T-cell (primary cell): Measurements from ENCODE around the gene IL1RL2. TPM values are rescaled to one million over a fixed set of nuclear protein-coding genes. Genes with fewer than 3 reads are reported as not detected.
A peak's percentile ranks its signal among the peaks of the same experiment; 100 is the strongest.

Experiments
- ATAC-seq, 4 experiments: fragments of 200-7000 bp in 3 of 4; fragments of 150-1000 bp in 1 of 4; cut with Tn5 transposase; replicated peaks in 1 of 4; 1 replicate in 3 of 4; 2 replicates in 1 of 4; pipeline ENCODE4 v1.10.0; 2021; ENCODE audit warnings: moderate library complexity in 3 of 4, mild to moderate bottlenecking in 2 of 4, moderate number of reproducible peaks in 1 of 4
- CTCF ChIA-PET, 2 donors: fragments of 300-600 bp; sonication (Branson Sonifier 250); formaldehyde crosslinking; loops; one replicate each; lab custom pipeline; 2022; ENCODE audit warnings: antibody characterized with exemption in 2 of 2; lab: Charles Lee
- POLR2A ChIA-PET, 2 donors: fragments of 300-600 bp; sonication (Branson Sonifier 250); formaldehyde crosslinking; loops; one replicate each; lab custom pipeline; 2022; ENCODE audit warnings: antibody characterized with exemption in 2 of 2; lab: Charles Lee
- DNase-seq, 35 experiments: peaks; one replicate each; pipeline versions ENCODE4 v3.0.0 to v3.0.0-alpha.2; 2013 to 2023
- H3K27ac ChIP-seq: one replicate; pipeline ENCODE4 v1.5.1; 2013; ENCODE audit warnings: low read length
- H3K27me3 ChIP-seq, 2 experiments: replicated peaks in 1 of 2; 1 replicate in 1 of 2; 2 replicates in 1 of 2; pipeline versions ENCODE4 v1.6.1 to v1.7.0; 2013; ENCODE audit warnings: low read length in 1 of 2, mixed read lengths in 1 of 2; ENCODE audit not compliant: control insufficient read depth in 2 of 2, insufficient read depth in 2 of 2; ENCODE audit errors: extremely low read depth in 1 of 2
- H3K36me3 ChIP-seq, 2 donors: 1 replicate in 1 of 2; 2 replicates in 1 of 2; pipeline versions ENCODE4 v1.6.1 to v1.7.0; 2013; ENCODE audit warnings: low read length in 1 of 2; ENCODE audit not compliant: control insufficient read depth in 2 of 2, insufficient read depth in 1 of 2; ENCODE audit errors: extremely low read depth in 1 of 2
- H3K4me1 ChIP-seq, 2 experiments: 1 replicate in 1 of 2; 2 replicates in 1 of 2; pipeline versions ENCODE4 v1.6.1 to v1.7.0; 2013; ENCODE audit warnings: low read length in 2 of 2, mixed read lengths in 1 of 2; ENCODE audit not compliant: insufficient read depth in 2 of 2, control insufficient read depth in 1 of 2; ENCODE audit errors: extremely low read depth in 1 of 2
- H3K4me3 ChIP-seq, 2 donors: 1 replicate in 1 of 2; 2 replicates in 1 of 2; pipeline versions ENCODE4 v1.5.1 to v1.7.0; 2013; ENCODE audit warnings: mild to moderate bottlenecking in 2 of 2, low read length in 1 of 2, moderate library complexity in 1 of 2; ENCODE audit not compliant: control insufficient read depth in 1 of 2; ENCODE audit errors: extremely low read depth in 1 of 2
- H3K9me3 ChIP-seq: 2 replicates; pipeline ENCODE4 v1.7.0; 2013
- H3K27ac Mint-ChIP-seq, 2 donors: one replicate each; pipeline ENCODE4 v1.8.0; 2020 to 2021; ENCODE audit warnings: mild to moderate bottlenecking in 2 of 2, mixed read lengths in 2 of 2
- H3K27me3 Mint-ChIP-seq, 2 donors: one replicate each; pipeline ENCODE4 v1.8.0; 2021 to 2022; ENCODE audit warnings: mixed read lengths in 2 of 2
- H3K36me3 Mint-ChIP-seq: one replicate; pipeline ENCODE4 v1.8.0; 2021; ENCODE audit warnings: mixed read lengths
- H3K4me1 Mint-ChIP-seq, 3 donors: one replicate each; pipeline ENCODE4 v1.8.0; 2020 to 2022; ENCODE audit warnings: mixed read lengths in 3 of 3, mild to moderate bottlenecking in 1 of 3
- H3K4me3 Mint-ChIP-seq, 3 donors: one replicate each; pipeline ENCODE4 v1.8.0; 2020 to 2022; ENCODE audit warnings: mild to moderate bottlenecking in 3 of 3, mixed read lengths in 3 of 3, moderate library complexity in 3 of 3
- H3K9me3 Mint-ChIP-seq, 3 donors: one replicate each; pipeline ENCODE4 v1.8.0; 2020 to 2022; ENCODE audit warnings: mixed read lengths in 3 of 3
- WGBS: methylation state at CpG from one replicate; pipeline ENCODE4 v1.1.5; 2013; ENCODE audit warnings: missing lambda C conversion rate; ENCODE audit not compliant: insufficient coverage; 5-methylcytosine and 5-hydroxymethylcytosine counted together
- total RNA-seq, 35 experiments: library from RNA in 6 of 35; stranded (reverse) in 6 of 35; fragments of 120-200 nt in 1 of 35; gene quantifications; one replicate each; pipeline versions ENCODE4 v1.2.1 to v1.2.4 and lab custom pipeline; 2013 to 2026

IL1RL2 gene
- total RNA-seq, 5 donors from 2014 or later (not counting 1 experiment from before 2014, with no cell fraction given): not detected

DNA sequence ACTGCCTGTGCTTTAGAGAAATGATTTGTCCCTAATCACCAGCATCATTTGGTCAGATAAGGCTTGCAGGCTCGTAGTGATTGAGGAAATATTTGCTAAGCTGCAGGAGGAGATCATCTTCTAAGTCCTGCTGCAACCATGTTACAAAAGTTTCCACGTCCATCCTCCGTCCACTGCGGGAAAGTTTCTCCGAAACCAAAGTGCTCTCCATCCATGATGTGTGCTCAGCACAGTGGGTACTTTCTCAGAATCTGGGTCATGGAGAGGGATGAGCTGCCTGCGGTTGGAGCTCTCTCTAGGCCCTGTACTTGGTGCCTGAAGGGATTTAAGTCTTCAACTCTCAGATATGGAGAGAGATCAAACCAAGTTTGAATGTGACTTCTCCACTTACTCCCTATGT is 39.3 kb downstream of the IL1RL2 start:
- CTCF ChIA-PET: interaction anchor here in 1 of 2 donors (0.6 to 0.7 kb wide), 2 partner anchors 35 to 220 kb away, joined by 3 read pairs; no protein-coding TSS in a partner anchor
- peak overlapping the region; percentile 73 to 91 for H3K27ac Mint-ChIP-seq
- no peaks in the 10 kb centered on the region for H3K27me3 ChIP-seq
- H3K27ac ChIP-seq: no peak overlapping the region
- DNase-seq (no peak), ATAC-seq (no peak)
- H3K4me1 Mint-ChIP-seq: peaks cover 13 to 34% (median 30%) of the 10 kb centered on the region in 3 donors
- no peak overlapping the region for H3K4me3 Mint-ChIP-seq
- WGBS: 96% methylated on average over 5 of the region's 6 CpGs
- no peaks in the 10 kb centered on the region for H3K9me3 ChIP-seq
- H3K9me3 Mint-ChIP-seq: no peaks in the 10 kb centered on the region
- POLR2A ChIA-PET: interaction anchor here in 1 of 2 donors (1.1 kb wide), 1 partner anchor 15 kb away, joined by 3 read pairs; no protein-coding TSS in a partner anchor
- H3K27me3 Mint-ChIP-seq: peaks cover 0 to 4% of the 10 kb centered on the region in 2 donors
- H3K36me3 ChIP-seq: no peaks in the 10 kb centered on the region
- H3K4me3 ChIP-seq: no peak overlapping the region
- peaks cover 0 to 12% of the 10 kb centered on the region in 2 experiments for H3K4me1 ChIP-seq
- H3K36me3 Mint-ChIP-seq: no peaks in the 10 kb centered on the region

DNA sequence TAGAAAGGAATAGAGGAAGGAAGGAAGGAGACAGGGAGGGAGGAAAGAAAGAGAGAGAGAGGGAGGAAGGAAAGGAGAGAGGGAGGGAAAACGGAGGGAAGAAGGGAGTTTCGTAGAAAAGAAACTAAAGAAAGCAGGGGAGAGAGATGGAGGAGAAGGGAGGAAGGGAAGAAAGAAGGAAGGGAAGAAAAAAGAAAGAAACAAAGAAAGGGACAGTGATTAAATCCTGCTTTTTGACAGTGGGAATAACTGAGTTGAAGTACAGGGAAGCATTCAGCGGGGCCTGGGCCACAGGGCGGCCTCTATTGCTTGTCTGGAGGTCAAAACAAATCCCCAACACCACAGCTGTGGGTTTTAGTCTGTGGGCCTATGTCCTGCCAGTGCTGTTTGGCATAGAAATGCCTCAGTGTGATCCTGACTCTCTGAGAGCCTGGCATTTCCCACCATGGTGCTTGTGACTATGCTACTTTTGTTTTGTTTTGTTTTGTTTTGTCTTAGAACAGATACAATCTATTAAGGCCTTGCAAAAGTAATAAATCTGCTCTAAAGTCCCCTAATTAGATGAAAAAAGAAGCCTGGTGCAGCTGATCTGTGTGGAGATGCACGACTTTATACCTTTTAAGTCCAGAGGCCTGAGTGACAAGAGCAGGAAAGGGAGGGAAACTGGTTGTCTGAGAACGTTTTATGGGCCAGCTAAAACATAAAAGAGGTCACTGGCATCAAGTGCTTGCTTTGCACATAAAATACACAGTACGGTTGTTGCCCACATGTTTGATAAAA is 40.0 kb downstream of the IL1RL2 start:
- H3K4me3 Mint-ChIP-seq: no peak overlapping the region
- Histone ChIP-seq H3K4me1 (peaks cover 0 to 12% of the 10 kb centered on the region in 2 experiments), H3K9me3 (no peaks in the 10 kb centered on the region), H3K36me3 (no peaks in the 10 kb centered on the region), H3K27me3 (no peaks in the 10 kb centered on the region), H3K4me3 (no peak overlapping the region), H3K27ac (peak overlapping the region; percentile 62)
- H3K9me3 Mint-ChIP-seq: no peaks in the 10 kb centered on the region
- ChIA-PET POLR2A (interaction anchor here in 1 of 2 donors (1.1 kb wide), 1 partner anchor 15 kb away, joined by 3 read pairs; no protein-coding TSS in a partner anchor), CTCF (interaction anchor here in 1 of 2 donors (0.7 kb wide), 1 partner anchor 221 kb away, joined by 3 read pairs; no protein-coding TSS in a partner anchor)
- ATAC-seq: no peak
- no peak for DNase-seq
- WGBS: 89% methylated on average over 5 of the region's 7 CpGs
- H3K27me3 Mint-ChIP-seq: peaks cover 0 to 4% of the 10 kb centered on the region in 2 donors
- peak overlapping the region; percentile 77 to 91 for H3K27ac Mint-ChIP-seq
- H3K36me3 Mint-ChIP-seq: no peaks in the 10 kb centered on the region
- peaks cover 13 to 34% (median 30%) of the 10 kb centered on the region in 3 donors for H3K4me1 Mint-ChIP-seq

DNA sequence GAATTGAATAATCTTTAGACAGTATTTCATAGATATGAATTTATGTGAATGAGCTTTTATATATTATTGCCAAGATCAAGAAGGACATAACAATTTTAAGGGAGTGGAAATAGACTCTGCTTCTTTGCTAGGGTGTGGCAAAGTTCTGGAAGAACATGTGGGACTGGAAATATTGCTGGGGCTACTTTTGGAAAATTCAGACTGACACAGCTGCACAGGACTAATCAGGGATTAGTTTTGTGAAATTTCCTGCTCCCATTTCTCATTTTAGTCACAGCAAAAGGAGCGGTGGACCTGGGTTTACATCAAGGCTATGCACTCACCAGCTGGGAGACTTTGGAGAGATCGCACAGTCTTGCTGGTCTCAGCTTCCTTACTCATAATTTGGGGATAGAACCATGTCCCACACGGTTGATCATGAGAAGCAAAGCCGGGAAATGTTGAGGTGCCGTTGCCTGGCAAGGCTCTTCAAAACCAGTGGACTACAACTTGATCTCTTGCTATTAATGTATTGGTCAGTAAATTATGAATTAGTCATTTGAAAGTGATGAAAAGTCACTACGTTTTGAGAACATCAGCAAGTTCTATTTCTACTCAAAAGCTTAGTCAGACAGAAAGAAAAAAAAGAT is 42.4 kb downstream of the IL1RL2 start:
- DNase-seq: no peak
- ChIA-PET POLR2A (no interaction called here), CTCF (interaction anchor here in 1 of 2 donors (0.7 to 1.4 kb wide), 3 partner anchors 11 to 225 kb away, joined by 3 read pairs; no protein-coding TSS in a partner anchor)
- Mint-ChIP-seq H3K36me3 (no peaks in the 10 kb centered on the region), H3K4me3 (no peak overlapping the region), H3K27ac (peak overlapping the region in 1 of 2 donors; percentile 15), H3K27me3 (no peaks in the 10 kb centered on the region), H3K4me1 (peaks cover 13 to 38% (median 37%) of the 10 kb centered on the region in 3 donors), H3K9me3 (no peaks in the 10 kb centered on the region)
- Histone ChIP-seq H3K27ac (no peak overlapping the region), H3K9me3 (no peaks in the 10 kb centered on the region), H3K4me1 (peaks cover 0 to 12% of the 10 kb centered on the region in 2 experiments), H3K4me3 (no peak overlapping the region), H3K36me3 (no peaks in the 10 kb centered on the region), H3K27me3 (no peaks in the 10 kb centered on the region)
- no peak for ATAC-seq
- WGBS: 20% methylated on average over 1 of the region's 6 CpGs

DNA sequence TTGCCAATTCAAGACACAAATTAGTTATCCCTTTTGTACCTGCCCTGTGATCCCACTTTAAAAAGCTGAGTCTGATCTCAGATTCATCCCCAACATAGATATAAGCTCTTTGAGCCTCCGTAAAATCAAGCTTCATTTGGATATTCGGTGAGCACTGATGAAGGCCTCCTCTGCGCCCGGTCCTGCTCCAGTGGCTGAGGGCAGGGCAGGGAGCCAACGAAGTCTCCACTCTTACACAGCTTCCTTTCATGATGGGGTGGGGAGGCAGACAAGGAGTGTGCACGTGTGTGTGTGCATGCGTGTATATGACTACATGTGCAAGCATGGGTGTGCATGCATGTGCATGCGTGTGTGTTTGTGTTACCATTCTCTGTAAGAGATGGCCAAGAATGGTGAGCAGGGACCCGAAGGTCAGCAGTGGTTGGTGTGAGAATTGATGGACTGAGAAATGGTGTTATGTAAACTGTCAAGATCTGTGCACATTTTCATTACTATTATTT is 43.6 kb downstream of the IL1RL2 start:
- H3K27me3 ChIP-seq: peaks cover 0 to 3% of the 10 kb centered on the region in 2 experiments
- H3K4me1 ChIP-seq: peaks cover 0 to 12% of the 10 kb centered on the region in 2 experiments
- Mint-ChIP-seq H3K9me3 (no peaks in the 10 kb centered on the region), H3K4me1 (peaks cover 13 to 45% (median 43%) of the 10 kb centered on the region in 3 donors), H3K36me3 (no peaks in the 10 kb centered on the region), H3K27me3 (no peaks in the 10 kb centered on the region), H3K27ac (no peak overlapping the region), H3K4me3 (no peak overlapping the region)
- DNase-seq: no peak
- H3K4me3 ChIP-seq: no peak overlapping the region
- ChIA-PET CTCF (interaction anchor here (1.0 to 1.6 kb wide), 3 partner anchors 10 to 216 kb away, joined by 3 to 6 read pairs (median 4); no protein-coding TSS in a partner anchor), POLR2A (interaction anchor here in 1 of 2 donors (0.6 kb wide), 1 partner anchor 10 kb away, joined by 4 read pairs; no protein-coding TSS in a partner anchor)
- H3K36me3 ChIP-seq: no peaks in the 10 kb centered on the region
- WGBS: 100% methylated on average over 3 of the region's 9 CpGs
- no peak overlapping the region for H3K27ac ChIP-seq
- H3K9me3 ChIP-seq: no peaks in the 10 kb centered on the region
- ATAC-seq: no peak

DNA sequence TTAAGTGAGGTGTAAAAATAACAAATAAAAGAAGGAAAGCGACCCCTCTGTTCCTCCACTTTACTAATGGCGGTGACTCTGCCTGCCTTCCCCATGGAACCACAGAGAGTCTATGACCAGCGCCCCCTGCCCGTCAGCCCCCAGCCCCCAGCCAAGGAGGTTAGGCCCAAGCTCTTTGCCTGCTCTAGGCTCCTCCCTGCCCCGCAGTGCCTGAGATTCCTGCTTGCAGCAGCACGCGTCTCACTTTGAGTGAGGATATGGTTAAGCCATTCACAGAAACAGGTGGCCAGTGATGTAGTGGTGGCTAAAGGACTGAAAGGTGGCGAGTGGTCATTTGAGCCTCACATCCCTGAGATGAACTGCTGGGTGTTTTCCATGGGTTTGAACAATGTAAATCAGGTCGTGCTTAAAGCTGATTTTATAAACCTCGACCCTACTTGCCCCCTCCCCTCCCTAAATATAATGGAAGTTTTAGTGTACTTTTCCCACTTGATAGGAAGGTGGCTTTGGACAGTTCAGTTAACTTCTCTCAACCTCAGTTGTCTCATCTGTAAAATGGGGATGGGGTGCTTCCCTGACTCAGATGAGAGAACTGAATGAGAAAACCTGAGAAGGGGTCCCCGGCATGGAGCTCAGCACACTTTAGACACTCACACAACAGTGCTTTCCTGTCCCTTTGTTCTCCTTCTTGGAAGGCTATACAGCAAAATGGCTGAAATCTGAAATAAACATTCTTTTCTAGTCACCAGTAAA is 46.5 kb downstream of the IL1RL2 start:
- no peak for ATAC-seq
- Mint-ChIP-seq H3K36me3 (no peaks in the 10 kb centered on the region), H3K4me3 (no peak overlapping the region), H3K4me1 (peaks cover 4 to 31% (median 28%) of the 10 kb centered on the region in 3 donors), H3K27me3 (no peaks in the 10 kb centered on the region), H3K9me3 (no peaks in the 10 kb centered on the region), H3K27ac (no peak overlapping the region)
- no peaks in the 10 kb centered on the region for H3K36me3 ChIP-seq
- ChIA-PET POLR2A (no interaction called here), CTCF (interaction anchor here in 1 of 2 donors (1.8 kb wide), 1 partner anchor 211 kb away, joined by 5 read pairs; no protein-coding TSS in a partner anchor)
- no peaks in the 10 kb centered on the region for H3K9me3 ChIP-seq
- 100% methylated on average over 3 of the region's 11 CpGs for WGBS
- H3K4me1 ChIP-seq: peaks cover 0 to 2% of the 10 kb centered on the region in 2 experiments
- no peak overlapping the region for H3K4me3 ChIP-seq
- H3K27me3 ChIP-seq: peaks cover 0 to 4% of the 10 kb centered on the region in 2 experiments
- no peak overlapping the region for H3K27ac ChIP-seq
- DNase-seq: no peak
